ENCODE data around the gene PCDHB14. TPM values are rescaled to one million over a fixed set of nuclear protein-coding genes. Genes with fewer than 3 reads are reported as not detected.
"Not testable (repeated sequence)": the region's sequence is repeated elsewhere in the genome, so short reads cannot be mapped to it uniquely, and the experiment has no call there.

The PCDHB14 gene
- total RNA-seq = 10 to 100 TPM in 2 of 4 donors, 1 to 10 TPM in 2; 6.6 to 13.0 (median 10.3) TPM

DNA sequence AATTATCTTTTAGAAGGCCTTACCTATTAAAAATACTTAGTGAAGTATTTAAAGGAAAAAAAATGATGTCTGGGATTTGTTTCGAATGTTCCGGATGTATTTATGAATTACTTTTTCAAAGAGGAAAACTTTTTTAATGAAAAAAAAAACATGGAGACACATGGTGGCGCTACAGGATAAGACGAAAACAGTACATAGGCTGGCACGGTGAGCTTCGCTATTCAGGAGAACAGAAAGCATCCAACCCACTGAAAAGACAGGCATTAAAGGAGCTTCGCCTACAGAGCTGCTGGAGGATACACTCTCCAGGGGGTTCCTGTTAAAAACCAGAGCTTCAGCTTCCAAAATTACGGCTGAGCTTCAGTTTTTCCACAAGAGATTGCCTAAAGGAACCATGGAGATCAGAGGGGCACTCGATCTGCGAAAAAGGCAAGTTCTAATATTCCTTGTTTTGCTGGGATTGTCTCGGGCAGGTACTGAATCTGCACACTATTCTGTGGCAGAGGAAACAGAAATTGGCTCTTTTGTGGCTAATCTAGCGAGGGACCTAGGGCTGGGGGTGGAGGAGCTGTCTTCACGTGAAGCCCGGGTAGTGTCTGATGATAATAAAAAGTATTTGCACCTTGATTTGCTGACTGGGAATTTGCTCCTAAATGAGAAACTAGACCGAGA, at the start of gene PCDHB14:
TSS of gene PCDHB14 (plus strand) at position 232 of the 672 bp plus-strand sequence. CDS start at position 395, 163 bp downstream.
- H3K27me3 ChIP-seq = no peaks in the 10 kb centered on the region
- no peak within 1 kb of the TSS for H3K27ac ChIP-seq
- no peak for DNase-seq (ENCODE audit: low spot score in 2 of 2)
- 28 to 31% methylated on average over 15 of the region's 15 CpGs for WGBS, 2 donors
- H3K36me3 ChIP-seq = peaks cover 0 to 20% (median 0%) of the 10 kb centered on the region in 3 donors
- no peaks in the 10 kb centered on the region for H3K4me1 ChIP-seq
- TF ChIP-seq EP300 (IDR thresholded peaks at IDR 0.05) = no peak
- TF ChIP-seq, protein P1, sequence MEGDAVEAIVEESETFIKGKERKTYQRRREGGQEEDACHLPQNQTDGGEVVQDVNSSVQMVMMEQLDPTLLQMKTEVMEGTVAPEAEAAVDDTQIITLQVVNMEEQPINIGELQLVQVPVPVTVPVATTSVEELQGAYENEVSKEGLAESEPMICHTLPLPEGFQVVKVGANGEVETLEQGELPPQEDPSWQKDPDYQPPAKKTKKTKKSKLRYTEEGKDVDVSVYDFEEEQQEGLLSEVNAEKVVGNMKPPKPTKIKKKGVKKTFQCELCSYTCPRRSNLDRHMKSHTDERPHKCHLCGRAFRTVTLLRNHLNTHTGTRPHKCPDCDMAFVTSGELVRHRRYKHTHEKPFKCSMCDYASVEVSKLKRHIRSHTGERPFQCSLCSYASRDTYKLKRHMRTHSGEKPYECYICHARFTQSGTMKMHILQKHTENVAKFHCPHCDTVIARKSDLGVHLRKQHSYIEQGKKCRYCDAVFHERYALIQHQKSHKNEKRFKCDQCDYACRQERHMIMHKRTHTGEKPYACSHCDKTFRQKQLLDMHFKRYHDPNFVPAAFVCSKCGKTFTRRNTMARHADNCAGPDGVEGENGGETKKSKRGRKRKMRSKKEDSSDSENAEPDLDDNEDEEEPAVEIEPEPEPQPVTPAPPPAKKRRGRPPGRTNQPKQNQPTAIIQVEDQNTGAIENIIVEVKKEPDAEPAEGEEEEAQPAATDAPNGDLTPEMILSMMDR (IDR thresholded peaks at IDR 0.05) = no peak
- TF ChIP-seq POLR2A (IDR thresholded peaks at IDR 0.05) = no peak
- peaks cover 4 to 98% (median 43%) of the 10 kb centered on the region in 4 donors for H3K9me3 ChIP-seq
- H3K4me3 ChIP-seq = peak within 1 kb of the TSS in 1 of 4 donors; percentile 27

DNA sequence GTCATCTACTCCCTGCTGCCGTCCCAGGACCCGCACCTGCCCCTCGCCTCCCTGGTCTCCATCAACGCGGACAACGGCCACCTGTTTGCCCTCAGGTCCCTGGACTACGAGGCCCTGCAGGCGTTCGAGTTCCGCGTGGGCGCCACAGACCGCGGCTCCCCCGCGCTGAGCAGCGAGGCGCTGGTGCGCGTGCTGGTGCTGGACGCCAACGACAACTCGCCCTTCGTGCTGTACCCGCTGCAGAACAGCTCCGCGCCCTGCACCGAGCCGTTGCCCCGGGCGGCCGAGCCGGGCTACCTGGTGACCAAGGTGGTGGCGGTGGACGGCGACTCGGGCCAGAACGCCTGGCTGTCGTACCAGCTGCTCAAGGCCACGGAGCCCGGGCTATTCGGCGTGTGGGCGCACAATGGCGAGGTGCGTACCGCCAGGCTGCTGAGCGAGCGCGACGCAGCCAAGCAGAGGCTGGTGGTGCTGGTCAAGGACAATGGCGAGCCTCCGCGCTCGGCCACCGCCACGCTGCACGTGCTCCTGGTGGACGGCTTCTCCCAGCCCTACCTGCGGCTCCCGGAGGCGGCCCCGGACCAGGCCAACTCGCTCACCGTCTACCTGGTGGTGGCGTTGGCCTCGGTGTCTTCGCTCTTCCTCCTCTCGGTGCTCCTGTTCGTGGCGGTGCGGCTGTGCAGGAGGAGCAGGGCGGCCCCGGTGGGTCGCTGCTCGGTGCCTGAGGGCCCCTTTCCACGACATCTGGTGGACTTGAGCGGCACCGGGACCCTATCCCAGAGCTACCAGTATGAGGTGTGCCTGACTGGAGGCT, 48.6 kb upstream of the PCDHB14 start:
- 53 to 62% methylated on average over 62 to 72 of the region's 79 CpGs for WGBS, 2 donors

DNA sequence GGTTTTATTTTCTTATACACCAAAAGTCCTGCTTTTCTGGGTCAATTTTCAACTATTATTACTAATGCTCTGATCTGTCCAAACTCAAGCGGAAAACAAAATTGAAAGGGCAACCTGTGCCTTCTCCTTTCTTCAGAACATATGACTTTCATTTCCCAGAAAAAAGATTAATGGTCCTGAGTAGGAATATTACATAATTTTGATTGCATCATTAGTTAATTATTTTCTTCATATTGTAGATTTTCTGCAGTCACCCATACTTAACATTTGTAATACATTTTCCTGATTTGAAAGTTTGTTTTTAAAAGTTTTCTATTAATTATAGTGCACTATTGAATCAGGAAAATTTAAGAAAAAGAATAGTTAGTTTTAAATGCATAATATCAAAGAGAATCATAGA, 47.2 kb upstream of the PCDHB14 start:
- 64 to 69% methylated on average over 1 of the region's 1 CpG for WGBS, 2 donors
- H3K4me1 ChIP-seq = no peaks in the 10 kb centered on the region
- peaks cover 0 to 89% (median 31%) of the 10 kb centered on the region in 4 donors for H3K9me3 ChIP-seq
- peaks cover 0 to 8% of the 10 kb centered on the region in 2 donors for H3K27me3 ChIP-seq
- no peak overlapping the region for H3K27ac ChIP-seq
- DNase-seq (ENCODE audit: low spot score in 2 of 2) = no peak
- no peak for TF ChIP-seq POLR2A (IDR thresholded peaks at IDR 0.05)
- TF ChIP-seq EP300 (IDR thresholded peaks at IDR 0.05) = no peak
- TF ChIP-seq, protein P1 (IDR thresholded peaks at IDR 0.05) = no peak
- H3K4me3 ChIP-seq = no peak overlapping the region
- peaks cover 0 to 16% (median 0%) of the 10 kb centered on the region in 3 donors for H3K36me3 ChIP-seq

More for the DNA sequence above, 48.6 kb upstream of the PCDHB14 start:
- not testable (repeated sequence) for H3K27ac ChIP-seq; DNase-seq (ENCODE audit: low spot score in 2 of 2); H3K4me1 ChIP-seq; H3K27me3 ChIP-seq; H3K4me3 ChIP-seq
- H3K36me3 ChIP-seq = peaks cover 0 to 16% (median 0%) of the 10 kb centered on the region in 3 donors
- H3K9me3 ChIP-seq = peaks cover 0 to 82% (median 33%) of the 10 kb centered on the region in 4 donors

DNA sequence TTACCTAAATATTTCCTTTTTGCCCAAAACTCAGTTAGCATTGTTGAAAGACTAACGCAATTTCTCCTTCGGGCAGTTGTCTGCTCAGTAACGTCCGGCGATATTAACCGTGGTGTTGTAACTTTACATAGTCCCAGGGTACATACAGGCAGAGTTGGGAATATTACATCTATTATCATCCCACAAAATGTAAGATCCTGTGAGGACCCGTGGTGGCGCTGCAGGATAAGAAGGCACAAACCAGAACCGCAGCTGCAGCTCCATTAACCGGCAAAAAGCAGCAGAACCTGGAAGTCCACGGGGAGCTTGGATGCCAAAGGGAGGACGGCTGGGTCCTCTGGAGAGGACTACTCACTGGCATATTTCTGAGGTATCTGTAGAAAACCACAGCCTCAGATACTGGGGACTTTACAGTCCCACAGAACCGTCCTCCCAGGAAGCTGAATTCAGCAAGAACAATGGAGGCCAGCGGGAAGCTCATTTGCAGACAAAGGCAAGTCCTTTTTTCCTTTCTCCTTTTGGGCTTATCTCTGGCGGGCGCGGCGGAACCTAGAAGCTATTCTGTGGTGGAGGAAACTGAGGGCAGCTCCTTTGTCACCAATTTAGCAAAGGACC, 45.5 kb upstream of the PCDHB14 start, which contains the start of gene PCDHB8:
TSS of gene PCDHB8 (plus strand) at position 214 of the 615 bp plus-strand sequence. CDS start at position 459, 245 bp downstream.
- H3K36me3 ChIP-seq = peaks cover 0 to 16% (median 0%) of the 10 kb centered on the region in 3 donors
- not testable (repeated sequence) for H3K4me3 ChIP-seq; H3K27me3 ChIP-seq; H3K27ac ChIP-seq; DNase-seq (ENCODE audit: low spot score in 2 of 2); H3K4me1 ChIP-seq
- peaks cover 0 to 89% (median 35%) of the 10 kb centered on the region in 4 donors for H3K9me3 ChIP-seq
- 31 to 42% methylated on average over 14 to 18 of the region's 18 CpGs for WGBS, 2 donors

DNA sequence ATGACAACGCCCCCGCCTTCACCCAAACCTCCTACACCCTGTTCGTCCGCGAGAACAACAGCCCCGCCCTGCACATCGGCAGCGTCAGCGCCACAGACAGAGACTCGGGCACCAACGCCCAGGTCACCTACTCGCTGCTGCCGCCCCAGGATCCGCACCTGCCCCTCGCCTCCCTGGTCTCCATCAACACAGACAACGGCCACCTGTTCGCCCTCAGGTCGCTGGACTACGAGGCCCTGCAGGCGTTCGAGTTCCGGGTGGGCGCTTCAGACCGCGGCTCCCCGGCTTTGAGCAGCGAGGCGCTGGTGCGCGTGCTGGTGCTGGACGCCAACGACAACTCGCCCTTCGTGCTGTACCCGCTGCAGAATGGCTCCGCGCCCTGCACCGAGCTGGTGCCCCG, 43.8 kb upstream of the PCDHB14 start:
- not testable (repeated sequence) for H3K27me3 ChIP-seq; H3K4me3 ChIP-seq; DNase-seq (ENCODE audit: low spot score in 2 of 2); H3K27ac ChIP-seq; H3K4me1 ChIP-seq
- 45 to 58% methylated on average over 32 to 34 of the region's 39 CpGs for WGBS, 2 donors
- H3K36me3 ChIP-seq = peaks cover 0 to 12% (median 0%) of the 10 kb centered on the region in 3 donors
- H3K9me3 ChIP-seq = peaks cover 0 to 88% (median 36%) of the 10 kb centered on the region in 4 donors

DNA sequence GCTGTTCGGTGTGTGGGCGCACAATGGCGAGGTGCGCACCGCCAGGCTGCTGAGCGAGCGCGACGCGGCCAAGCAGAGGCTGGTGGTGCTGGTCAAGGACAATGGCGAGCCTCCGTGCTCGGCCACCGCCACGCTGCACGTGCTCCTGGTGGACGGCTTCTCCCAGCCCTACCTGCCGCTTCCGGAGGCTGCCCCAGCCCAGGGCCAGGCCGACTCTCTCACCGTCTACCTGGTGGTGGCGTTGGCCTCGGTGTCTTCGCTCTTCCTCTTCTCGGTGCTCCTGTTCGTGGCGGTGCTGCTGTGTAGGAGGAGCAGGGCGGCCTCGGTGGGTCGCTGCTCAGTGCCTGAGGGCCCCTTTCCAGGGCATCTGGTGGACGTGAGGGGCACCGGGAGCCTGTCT, 43.3 kb upstream of the PCDHB14 start:
- H3K4me3 ChIP-seq; H3K27ac ChIP-seq; H3K27me3 ChIP-seq; DNase-seq (ENCODE audit: low spot score in 2 of 2); H3K4me1 ChIP-seq: not testable (repeated sequence)
- Histone ChIP-seq H3K9me3 (peaks cover 0 to 88% (median 37%) of the 10 kb centered on the region in 4 donors), H3K36me3 (peaks cover 0 to 12% (median 0%) of the 10 kb centered on the region in 3 donors)
- WGBS, 2 donors = 40 to 49% methylated on average over 17 to 24 of the region's 32 CpGs

Measured in tibial nerve (tissue), 4 donors.